ENCODE data around the gene DDX1. TPM values are rescaled to one million over a fixed set of nuclear protein-coding genes. Genes with fewer than 3 reads are reported as not detected.

DDX1 gene
- total RNA-seq, 1 donor from 2014 or later, result 81.3 TPM

- no peak for FAIRE-seq
- H3K27me3 ChIP-seq (ENCODE audit: control insufficient read depth, insufficient read depth, low read length), result no peaks in the 10 kb centered on the region
- TF ChIP-seq, protein P1, sequence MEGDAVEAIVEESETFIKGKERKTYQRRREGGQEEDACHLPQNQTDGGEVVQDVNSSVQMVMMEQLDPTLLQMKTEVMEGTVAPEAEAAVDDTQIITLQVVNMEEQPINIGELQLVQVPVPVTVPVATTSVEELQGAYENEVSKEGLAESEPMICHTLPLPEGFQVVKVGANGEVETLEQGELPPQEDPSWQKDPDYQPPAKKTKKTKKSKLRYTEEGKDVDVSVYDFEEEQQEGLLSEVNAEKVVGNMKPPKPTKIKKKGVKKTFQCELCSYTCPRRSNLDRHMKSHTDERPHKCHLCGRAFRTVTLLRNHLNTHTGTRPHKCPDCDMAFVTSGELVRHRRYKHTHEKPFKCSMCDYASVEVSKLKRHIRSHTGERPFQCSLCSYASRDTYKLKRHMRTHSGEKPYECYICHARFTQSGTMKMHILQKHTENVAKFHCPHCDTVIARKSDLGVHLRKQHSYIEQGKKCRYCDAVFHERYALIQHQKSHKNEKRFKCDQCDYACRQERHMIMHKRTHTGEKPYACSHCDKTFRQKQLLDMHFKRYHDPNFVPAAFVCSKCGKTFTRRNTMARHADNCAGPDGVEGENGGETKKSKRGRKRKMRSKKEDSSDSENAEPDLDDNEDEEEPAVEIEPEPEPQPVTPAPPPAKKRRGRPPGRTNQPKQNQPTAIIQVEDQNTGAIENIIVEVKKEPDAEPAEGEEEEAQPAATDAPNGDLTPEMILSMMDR (IDR thresholded peaks at IDR 0.05; ENCODE audit: insufficient read depth, low read length, severe bottlenecking), result no peak
- peaks cover 5% of the 10 kb centered on the region for H3K36me3 ChIP-seq (ENCODE audit: control insufficient read depth, insufficient read depth, low read length)
- H3K4me3 ChIP-seq (ENCODE audit: low read depth, low read length), result no peak overlapping the region
- peak; percentile 84 for DNase-seq (ENCODE audit: low read depth)
These were observed 41.6 kb downstream of the DDX1 start for GRCh38 chr2:15633043-15633970.

DNA sequence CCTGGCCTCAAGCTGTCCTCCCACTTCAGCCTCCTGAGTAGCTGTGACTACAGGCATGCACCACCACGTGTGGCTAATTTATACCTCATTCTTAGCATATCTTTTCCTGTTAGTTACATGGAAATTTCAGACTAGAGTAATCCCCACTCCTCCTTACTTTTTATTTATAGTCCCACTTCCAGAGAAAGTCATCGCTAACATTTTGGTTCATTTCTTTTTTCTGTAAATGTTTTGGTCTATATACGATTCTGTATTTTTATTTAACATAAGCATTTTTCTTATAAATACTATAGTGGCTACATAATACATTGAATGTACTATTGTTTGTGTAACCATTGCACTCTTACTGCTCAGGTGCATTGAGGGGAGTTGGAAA, 42.3 kb downstream of the DDX1 start:
- no peak overlapping the region for H3K4me3 ChIP-seq (ENCODE audit: low read depth, low read length)
- FAIRE-seq (no peak), DNase-seq (ENCODE audit: low read depth) (no peak)
- peaks cover 5% of the 10 kb centered on the region for H3K36me3 ChIP-seq (ENCODE audit: control insufficient read depth, insufficient read depth, low read length)
- TF ChIP-seq, protein P1 (IDR thresholded peaks at IDR 0.05; ENCODE audit: insufficient read depth, low read length, severe bottlenecking), result no peak
- H3K27me3 ChIP-seq (ENCODE audit: control insufficient read depth, insufficient read depth, low read length), result no peaks in the 10 kb centered on the region

- Histone ChIP-seq H3K36me3 (ENCODE audit: control insufficient read depth, insufficient read depth, low read length) (peaks cover 5% of the 10 kb centered on the region), H3K4me3 (ENCODE audit: low read depth, low read length) (no peak overlapping the region), H3K27me3 (ENCODE audit: control insufficient read depth, insufficient read depth, low read length) (no peaks in the 10 kb centered on the region)
- peak; percentile 67 for DNase-seq (ENCODE audit: low read depth)
- TF ChIP-seq, protein P1 (IDR thresholded peaks at IDR 0.05; ENCODE audit: insufficient read depth, low read length, severe bottlenecking), result no peak
- FAIRE-seq, result no peak
These were observed 43.3 kb downstream of the DDX1 start for GRCh38 chr2:15634846-15635490.

DNA sequence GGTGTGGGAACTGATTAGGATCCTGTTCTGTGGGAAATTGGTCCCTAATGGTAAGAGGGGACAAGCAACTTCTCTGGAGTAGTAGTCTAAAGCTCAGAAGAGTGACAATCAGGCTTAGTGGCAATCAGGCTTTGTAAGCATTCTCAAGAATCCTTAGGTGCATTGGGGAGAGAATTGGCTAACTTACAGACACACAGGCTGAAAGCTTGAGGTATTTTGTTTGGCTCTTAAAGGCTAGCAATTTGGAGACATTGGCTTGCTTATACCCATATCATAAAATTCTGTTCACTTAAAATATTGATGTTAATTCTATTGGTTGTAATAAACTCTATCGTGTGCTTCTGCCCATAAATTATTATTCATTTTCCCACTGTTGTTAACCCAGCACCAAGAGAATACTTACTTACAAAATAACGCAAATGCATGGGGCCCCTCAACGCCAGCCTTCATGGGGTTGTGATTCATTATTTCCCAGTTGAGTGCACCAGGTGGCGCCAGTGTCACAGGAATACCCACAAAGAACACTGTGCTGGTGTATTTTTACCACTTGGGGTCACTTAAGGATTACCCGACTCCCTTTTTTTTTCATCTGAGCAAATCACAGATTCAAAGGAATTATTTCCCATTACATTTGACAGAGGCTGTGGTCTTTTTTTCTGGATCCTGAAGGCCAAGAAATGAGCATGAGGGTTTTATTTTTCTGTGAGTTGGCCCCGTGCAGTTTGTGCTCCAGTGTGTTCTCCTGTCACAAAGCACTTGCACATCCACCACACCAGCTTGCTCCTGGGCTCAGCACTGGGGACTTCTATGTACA, 45.5 kb downstream of the DDX1 start:
- peak; percentile 53 for DNase-seq (ENCODE audit: low read depth)
- FAIRE-seq, result no peak

GRCh38 chr2:15638720-15639119, 47.1 kb downstream of the DDX1 start:
- TF ChIP-seq, protein P1 (IDR thresholded peaks at IDR 0.05; ENCODE audit: insufficient read depth, low read length, severe bottlenecking), result no peak
- FAIRE-seq, result no peak
- Histone ChIP-seq H3K27me3 (ENCODE audit: control insufficient read depth, insufficient read depth, low read length) (no peaks in the 10 kb centered on the region), H3K36me3 (ENCODE audit: control insufficient read depth, insufficient read depth, low read length) (no peaks in the 10 kb centered on the region), H3K4me3 (ENCODE audit: low read depth, low read length) (no peak overlapping the region)
- peak; percentile 71 for DNase-seq (ENCODE audit: low read depth)

More for the DNA sequence above, 45.5 kb downstream of the DDX1 start:
- Histone ChIP-seq H3K27me3 (ENCODE audit: control insufficient read depth, insufficient read depth, low read length) (no peaks in the 10 kb centered on the region), H3K4me3 (ENCODE audit: low read depth, low read length) (no peak overlapping the region), H3K36me3 (ENCODE audit: control insufficient read depth, insufficient read depth, low read length) (peaks cover 2% of the 10 kb centered on the region)
- TF ChIP-seq, protein P1 (IDR thresholded peaks at IDR 0.05; ENCODE audit: insufficient read depth, low read length, severe bottlenecking), result peak; percentile 80
